H1 (cell line): ENCODE measurements around the gene GTF3C5.

ENCODE experiments used
- CBX5 ChIP-seq: fragments of 300-800, 300-1000 bp; sonication (generic); IDR thresholded peaks from 2 replicates; pipeline ENCODE4 v1.7.1; 2016; ENCODE audit warnings: antibody characterized with exemption, low read length, low read depth
- CEBPB ChIP-seq: IDR thresholded peaks from 2 replicates; pipeline ENCODE4 v1.6.1; 2012; ENCODE audit warnings: low read depth, low read length
- EZH2 ChIP-seq: fragments of 200-600 bp; sonication (generic); IDR thresholded peaks from 2 replicates; pipeline ENCODE4 v1.7.1; 2012; ENCODE audit warnings: low read depth, mild to moderate bottlenecking, moderate library complexity, low read length, inconsistent platforms; ENCODE audit not compliant: severe bottlenecking
- FOSL1 ChIP-seq: IDR thresholded peaks from 2 replicates; pipeline ENCODE4 v1.6.1; 2011; ENCODE audit warnings: mild to moderate bottlenecking, low read depth, low read length, moderate library complexity; ENCODE audit not compliant: insufficient read depth
- POLR2A ChIP-seq, 2 experiments: IDR thresholded peaks; 1 replicate in 1 of 2; 2 replicates in 1 of 2; pipeline ENCODE4 v1.6.1; 2011; ENCODE audit warnings: low read depth in 2 of 2, low read length in 2 of 2, mild to moderate bottlenecking in 2 of 2; ENCODE audit errors: control extremely low read depth in 1 of 2
- RAD21 ChIP-seq, 2 experiments: IDR thresholded peaks in 1 of 2; conservative IDR thresholded peaks in 1 of 2; 2 replicates each; pipeline ENCODE4 v1.6.1; 2011; ENCODE audit warnings: low read depth in 2 of 2, low read length in 2 of 2, improper control_type of control experiment in 1 of 2, inconsistent platforms in 1 of 2, mild to moderate bottlenecking in 1 of 2, moderate library complexity in 1 of 2
- SP1 ChIP-seq: IDR thresholded peaks from 2 replicates; pipeline ENCODE4 v1.6.1; 2011; ENCODE audit warnings: low read depth, low read length
- SP2 ChIP-seq: IDR thresholded peaks from 2 replicates; pipeline ENCODE4 v1.6.1; 2012; ENCODE audit warnings: mild to moderate bottlenecking, low read length, inconsistent platforms
- SUZ12 ChIP-seq: fragments of 200-600 bp; sonication (generic); IDR thresholded peaks from 2 replicates; pipeline ENCODE4 v1.6.1; 2012; ENCODE audit warnings: mild to moderate bottlenecking, inconsistent platforms, low read length, moderate library complexity, mixed read lengths
- YY1 ChIP-seq: IDR thresholded peaks from 2 replicates; pipeline ENCODE4 v1.6.1; 2011; ENCODE audit warnings: low read depth, mild to moderate bottlenecking, low read length
- TF ChIP-seq, protein P1 (sequence below), 3 experiments: IDR thresholded peaks; 1 replicate in 2 of 3; 2 replicates in 1 of 3; pipeline versions ENCODE4 v1.5.1 to v1.6.1; 2011; ENCODE audit warnings: low read length in 3 of 3, mild to moderate bottlenecking in 3 of 3, inconsistent platforms in 2 of 3, low read depth in 1 of 3, moderate library complexity in 1 of 3; ENCODE audit not compliant: insufficient read depth in 1 of 3; ENCODE audit errors: control extremely low read depth in 1 of 3

DNA sequence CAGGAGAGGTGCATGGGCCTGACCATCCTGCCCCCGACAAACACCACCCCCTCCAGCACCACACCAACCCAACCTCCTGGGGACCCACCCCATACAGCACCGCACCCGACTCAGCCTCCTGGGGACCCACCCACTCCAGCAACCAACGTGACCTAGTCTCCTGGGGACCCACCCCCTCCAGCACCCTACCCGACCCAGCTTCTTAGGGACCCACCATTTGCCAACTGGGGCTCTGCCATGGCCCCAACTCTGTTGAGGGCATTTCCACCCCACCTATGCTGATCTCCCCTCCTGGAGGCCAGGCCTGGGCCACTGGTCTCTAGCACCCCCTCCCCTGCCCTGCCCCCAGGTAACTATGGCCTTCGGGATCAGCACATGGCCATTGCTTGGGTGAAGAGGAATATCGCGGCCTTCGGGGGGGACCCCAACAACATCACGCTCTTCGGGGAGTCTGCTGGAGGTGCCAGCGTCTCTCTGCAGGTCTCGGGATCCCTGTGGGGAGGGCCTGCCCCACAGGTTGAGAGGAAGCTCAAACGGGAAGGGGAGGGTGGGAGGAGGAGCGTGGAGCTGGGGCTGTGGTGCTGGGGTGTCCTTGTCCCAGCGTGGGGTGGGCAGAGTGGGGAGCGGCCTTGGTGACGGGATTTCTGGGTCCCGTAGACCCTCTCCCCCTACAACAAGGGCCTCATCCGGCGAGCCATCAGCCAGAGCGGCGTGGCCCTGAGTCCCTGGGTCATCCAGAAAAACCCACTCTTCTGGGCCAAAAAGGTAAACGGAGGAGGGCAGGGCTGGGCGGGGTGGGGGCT is 35.6 kb downstream of the GTF3C5 start:
- TF ChIP-seq, protein P1, sequence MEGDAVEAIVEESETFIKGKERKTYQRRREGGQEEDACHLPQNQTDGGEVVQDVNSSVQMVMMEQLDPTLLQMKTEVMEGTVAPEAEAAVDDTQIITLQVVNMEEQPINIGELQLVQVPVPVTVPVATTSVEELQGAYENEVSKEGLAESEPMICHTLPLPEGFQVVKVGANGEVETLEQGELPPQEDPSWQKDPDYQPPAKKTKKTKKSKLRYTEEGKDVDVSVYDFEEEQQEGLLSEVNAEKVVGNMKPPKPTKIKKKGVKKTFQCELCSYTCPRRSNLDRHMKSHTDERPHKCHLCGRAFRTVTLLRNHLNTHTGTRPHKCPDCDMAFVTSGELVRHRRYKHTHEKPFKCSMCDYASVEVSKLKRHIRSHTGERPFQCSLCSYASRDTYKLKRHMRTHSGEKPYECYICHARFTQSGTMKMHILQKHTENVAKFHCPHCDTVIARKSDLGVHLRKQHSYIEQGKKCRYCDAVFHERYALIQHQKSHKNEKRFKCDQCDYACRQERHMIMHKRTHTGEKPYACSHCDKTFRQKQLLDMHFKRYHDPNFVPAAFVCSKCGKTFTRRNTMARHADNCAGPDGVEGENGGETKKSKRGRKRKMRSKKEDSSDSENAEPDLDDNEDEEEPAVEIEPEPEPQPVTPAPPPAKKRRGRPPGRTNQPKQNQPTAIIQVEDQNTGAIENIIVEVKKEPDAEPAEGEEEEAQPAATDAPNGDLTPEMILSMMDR (IDR thresholded peaks at IDR 0.05; ENCODE audit: control extremely low read depth in 1 of 3, insufficient read depth in 1 of 3, low read depth in 1 of 3, low read length in 3 of 3), result no peak
- TF ChIP-seq RAD21 (IDR thresholded peaks at IDR 0.05 in 1 of 2, conservative IDR thresholded peaks at IDR 0.05 in 1 of 2; ENCODE audit: low read depth in 2 of 2, low read length in 2 of 2) (no peak), EZH2 (no peak), POLR2A (IDR thresholded peaks at IDR 0.05; ENCODE audit: control extremely low read depth in 1 of 2, low read depth in 2 of 2, low read length in 2 of 2) (no peak), CEBPB (no peak), SUZ12 (no peak), SP2 (no peak), FOSL1 (no peak), CBX5 (no peak), SP1 (no peak), YY1 (no peak)
